Thyroid gland (tissue), 4 donors: ENCODE data around the gene EPB41L4A. TPM values are rescaled to one million over a fixed set of nuclear protein-coding genes. Genes with fewer than 3 reads are reported as not detected.
"Not testable (repeated sequence)": the region's sequence is repeated elsewhere in the genome, so short reads cannot be mapped to it uniquely, and the experiment has no call there.

Experiments
- DNase-seq, 2 donors: peaks; one replicate each; pipeline ENCODE4 v3.0.0-alpha.2; 2019
- H3K27ac ChIP-seq, 3 donors: fragments of 200-600 bp; sonication (generic); 1 replicate in 2 of 3; 2 replicates in 1 of 3; pipeline ENCODE4 v1.5.1; 2016 to 2019; ENCODE audit warnings: mild to moderate bottlenecking in 1 of 3, moderate library complexity in 1 of 3
- H3K27me3 ChIP-seq: fragments of 200-600 bp; sonication (generic); one replicate; pipeline ENCODE4 v1.5.1; 2019
- H3K36me3 ChIP-seq, 2 donors: fragments of 200-600 bp; sonication (generic); one replicate each; pipeline ENCODE4 v1.5.1; 2016 to 2019
- H3K4me1 ChIP-seq, 2 donors: fragments of 200-600 bp; sonication (generic); one replicate each; pipeline ENCODE4 v1.5.1; 2017 to 2019
- H3K4me3 ChIP-seq, 3 donors: fragments of 200-600 bp; sonication (generic); replicated peaks in 1 of 3; 1 replicate in 2 of 3; 2 replicates in 1 of 3; pipeline ENCODE4 v1.5.1; 2016; ENCODE audit warnings: mild to moderate bottlenecking in 1 of 3
- H3K9me3 ChIP-seq: fragments of 200-600 bp; sonication (generic); one replicate; pipeline ENCODE4 v1.5.1; 2017
- CTCF ChIP-seq, 6 experiments: fragments of 200-600 bp in 3 of 6; fragments of 450-650 bp in 3 of 6; sonication (generic) in 3 of 6; IDR thresholded peaks; one replicate each; pipeline ENCODE4 v1.5.1; 2016 to 2019; ENCODE audit warnings: antibody characterized with exemption in 6 of 6, mild to moderate bottlenecking in 2 of 6, inconsistent platforms in 1 of 6, moderate library complexity in 1 of 6
- POLR2A ChIP-seq, 2 donors: fragments of 450-650 bp; IDR thresholded peaks; one replicate each; pipeline ENCODE4 v1.6.1; 2017; ENCODE audit warnings: antibody characterized with exemption in 2 of 2, mild to moderate bottlenecking in 2 of 2, moderate library complexity in 1 of 2
- WGBS, 2 donors: methylation state at CpG; one replicate each; pipeline ENCODE4 v1.1.5; 2017; 5-methylcytosine and 5-hydroxymethylcytosine counted together
- intact Hi-C: fragments of 100-400 bp; cut with DNase I; formaldehyde crosslinking; loops from one replicate; pipeline ENCODE4 v1.15.1; 2023
- total RNA-seq, 4 donors: library from RNA; depleted of rRNA; stranded (reverse); fragments of >200 nt; gene quantifications; one replicate each; pipeline ENCODE4 v1.2.3, GENCODE V29; 2016

EPB41L4A gene
- total RNA-seq, 4 donors from 2014 or later: 31.9 to 44.2 (median 37.5) TPM

- intact Hi-C loops: no loop called here
- no peak overlapping the region for H3K27ac ChIP-seq
- H3K27me3 ChIP-seq: no peaks in the 10 kb centered on the region
- TF ChIP-seq CTCF (IDR thresholded peaks at IDR 0.05): no peak
- TF ChIP-seq POLR2A (IDR thresholded peaks at IDR 0.05): no peak
- no peak overlapping the region for H3K4me3 ChIP-seq
- no peak for DNase-seq
- 91 to 93% methylated on average over 2 of the region's 2 CpGs for WGBS, 2 donors
- H3K36me3 ChIP-seq: no peaks in the 10 kb centered on the region
- no peaks in the 10 kb centered on the region for H3K4me1 ChIP-seq
- no peaks in the 10 kb centered on the region for H3K9me3 ChIP-seq
Observed at GRCh38 chr5:112397690-112398089, 21.4 kb downstream of the EPB41L4A start.

- TF ChIP-seq POLR2A (IDR thresholded peaks at IDR 0.05) (no peak), CTCF (IDR thresholded peaks at IDR 0.05) (no peak)
- H3K27me3 ChIP-seq: no peaks in the 10 kb centered on the region
- no peaks in the 10 kb centered on the region for H3K9me3 ChIP-seq
- intact Hi-C loops: no loop called here
- H3K27ac ChIP-seq: no peak overlapping the region
- no peak overlapping the region for H3K4me3 ChIP-seq
- no peak for DNase-seq
- H3K4me1 ChIP-seq: peaks cover 0 to under 1% of the 10 kb centered on the region in 2 donors
- H3K36me3 ChIP-seq: no peaks in the 10 kb centered on the region
- WGBS, 2 donors: 86 to 90% methylated on average over 4 of the region's 4 CpGs
Observed at GRCh38 chr5:112396430-112396829, 22.6 kb downstream of the EPB41L4A start.

- peaks cover under 1 to 12% of the 10 kb centered on the region in 2 donors for H3K4me1 ChIP-seq
- H3K27ac ChIP-seq, H3K36me3 ChIP-seq, H3K9me3 ChIP-seq, DNase-seq, intact Hi-C loops, H3K27me3 ChIP-seq, H3K4me3 ChIP-seq: not testable (repeated sequence)
- WGBS, 2 donors: 93 to 96% methylated on average over 4 of the region's 4 CpGs
Observed at GRCh38 chr5:112395299-112395698, 23.8 kb downstream of the EPB41L4A start.

GRCh38 chr5:112390327-112390726 lies 28.8 kb downstream of the EPB41L4A start:
- Histone ChIP-seq H3K27ac (peak overlapping the region in 2 of 3 donors; percentile 55 to 57), H3K36me3 (no peaks in the 10 kb centered on the region), H3K27me3 (no peaks in the 10 kb centered on the region), H3K4me1 (peaks cover 27 to 38% of the 10 kb centered on the region in 2 donors), H3K9me3 (no peaks in the 10 kb centered on the region), H3K4me3 (no peak overlapping the region)
- peak; percentile 63 to 69 for DNase-seq
- TF ChIP-seq POLR2A (IDR thresholded peaks at IDR 0.05) (peak in 1 of 2 donors; percentile 54), CTCF (IDR thresholded peaks at IDR 0.05) (no peak)
- intact Hi-C loops: no loop called here
- 25 to 40% methylated on average over 3 to 7 of the region's 8 CpGs for WGBS, 2 donors

GRCh38 chr5:112388739-112389138 lies 30.3 kb downstream of the EPB41L4A start:
- Histone ChIP-seq H3K27ac (peak overlapping the region in 2 of 3 donors; percentile 15 to 55), H3K4me3 (no peak overlapping the region), H3K36me3 (no peaks in the 10 kb centered on the region), H3K4me1 (peaks cover 27 to 42% of the 10 kb centered on the region in 2 donors), H3K9me3 (no peaks in the 10 kb centered on the region), H3K27me3 (no peaks in the 10 kb centered on the region)
- 88 to 95% methylated on average over 3 of the region's 3 CpGs for WGBS, 2 donors
- intact Hi-C loops: no loop called here
- TF ChIP-seq CTCF (IDR thresholded peaks at IDR 0.05) (no peak), POLR2A (IDR thresholded peaks at IDR 0.05) (no peak)
- no peak for DNase-seq

GRCh38 chr5:112388074-112388473 lies 31.0 kb downstream of the EPB41L4A start:
- intact Hi-C loops: no loop called here
- no peaks in the 10 kb centered on the region for H3K9me3 ChIP-seq
- no peak for DNase-seq
- peak overlapping the region in 2 of 3 donors; percentile 15 to 55 for H3K27ac ChIP-seq
- H3K27me3 ChIP-seq: no peaks in the 10 kb centered on the region
- 66 to 68% methylated on average over 4 of the region's 4 CpGs for WGBS, 2 donors
- TF ChIP-seq CTCF (IDR thresholded peaks at IDR 0.05) (no peak), POLR2A (IDR thresholded peaks at IDR 0.05) (no peak)
- H3K36me3 ChIP-seq: no peaks in the 10 kb centered on the region
- H3K4me1 ChIP-seq: peaks cover 28 to 44% of the 10 kb centered on the region in 2 donors
- no peak overlapping the region for H3K4me3 ChIP-seq
